RWPE2 (cell line): ENCODE results near the gene LMNA.

Source experiments
- ATAC-seq: fragments of 200-7000 bp; cut with Tn5 transposase; 3 replicates; pipeline ENCODE4 v1.9.1; 2021; ENCODE audit warnings: low read depth
- DNase-seq: peaks from one replicate; pipeline ENCODE4 v3.0.0-alpha.2; 2020; ENCODE audit warnings: low spot score
- H3K27ac ChIP-seq: fragments of 450-650 bp; 2 replicates; pipeline ENCODE4 v1.5.1; 2017; ENCODE audit warnings: mild to moderate bottlenecking; ENCODE audit not compliant: poor library complexity, severe bottlenecking
- H3K27me3 ChIP-seq: fragments of 250-450 bp; sonication (Bioruptor Pico); 2 replicates; pipeline ENCODE4 v1.5.1; 2021; ENCODE audit warnings: mild to moderate bottlenecking, moderate library complexity; ENCODE audit not compliant: insufficient read depth, poor library complexity, severe bottlenecking
- H3K36me3 ChIP-seq: fragments of 250-450 bp; sonication (Bioruptor Pico); 2 replicates; pipeline ENCODE4 v1.5.1; 2020; ENCODE audit warnings: low read depth, mild to moderate bottlenecking, moderate library complexity
- H3K4me1 ChIP-seq: fragments of 250-450 bp; sonication (Bioruptor Pico); 2 replicates; pipeline ENCODE4 v1.5.1; 2021; ENCODE audit warnings: mild to moderate bottlenecking, moderate library complexity; ENCODE audit not compliant: insufficient read depth, poor library complexity, severe bottlenecking
- H3K4me3 ChIP-seq: fragments of 250-450 bp; sonication (Bioruptor Pico); 2 replicates; pipeline ENCODE4 v1.5.1; 2021; ENCODE audit warnings: mild to moderate bottlenecking, moderate library complexity; ENCODE audit not compliant: severe bottlenecking
- H3K9me3 ChIP-seq: fragments of 250-450 bp; sonication (Bioruptor Pico); 2 replicates; pipeline ENCODE4 v1.5.1; 2021; ENCODE audit warnings: mild to moderate bottlenecking, moderate library complexity; ENCODE audit not compliant: severe bottlenecking
- TF ChIP-seq, protein P1 (sequence below): fragments of 450-650 bp; IDR thresholded peaks from one replicate; pipeline ENCODE4 v1.5.1; 2017; ENCODE audit warnings: mild to moderate bottlenecking, moderate library complexity; ENCODE audit not compliant: poor library complexity, severe bottlenecking

LMNA gene

DNA sequence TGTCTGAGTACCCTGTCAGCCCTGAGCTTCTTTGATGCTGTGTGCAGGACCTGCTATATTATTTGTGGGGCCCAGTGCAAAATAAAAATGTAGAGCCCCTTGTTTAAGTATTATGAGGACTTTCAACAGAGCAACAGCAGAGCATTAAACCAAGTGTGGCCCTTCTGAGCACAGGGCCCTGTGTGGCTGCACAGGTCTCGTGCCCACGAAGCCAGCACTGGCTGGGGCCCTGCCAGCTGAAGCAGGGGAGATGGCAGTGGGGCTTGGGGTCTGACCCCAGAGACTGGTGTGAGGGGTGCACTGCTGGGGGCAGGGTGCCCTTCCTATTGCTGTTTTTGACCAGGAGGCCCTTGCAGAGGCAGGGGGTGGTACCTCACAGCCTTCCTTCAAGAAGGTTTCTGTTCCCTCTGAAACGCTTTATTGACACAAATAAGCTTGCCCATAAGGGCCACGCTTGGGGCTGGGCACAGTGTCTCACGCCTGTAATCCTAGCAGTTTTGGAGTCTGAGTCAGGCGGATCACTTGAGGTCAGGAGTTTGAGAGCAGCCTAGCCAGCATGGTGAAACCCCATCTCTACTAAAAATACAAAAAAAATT, 36.7 kb downstream of the LMNA start:
- no peaks in the 10 kb centered on the region for H3K9me3 ChIP-seq
- DNase-seq (no peak), ATAC-seq (0 out of 3 replicates have a peak, but pooled peaks have one; percentile 3)
- no peaks in the 10 kb centered on the region for H3K36me3 ChIP-seq
- TF ChIP-seq, protein P1, sequence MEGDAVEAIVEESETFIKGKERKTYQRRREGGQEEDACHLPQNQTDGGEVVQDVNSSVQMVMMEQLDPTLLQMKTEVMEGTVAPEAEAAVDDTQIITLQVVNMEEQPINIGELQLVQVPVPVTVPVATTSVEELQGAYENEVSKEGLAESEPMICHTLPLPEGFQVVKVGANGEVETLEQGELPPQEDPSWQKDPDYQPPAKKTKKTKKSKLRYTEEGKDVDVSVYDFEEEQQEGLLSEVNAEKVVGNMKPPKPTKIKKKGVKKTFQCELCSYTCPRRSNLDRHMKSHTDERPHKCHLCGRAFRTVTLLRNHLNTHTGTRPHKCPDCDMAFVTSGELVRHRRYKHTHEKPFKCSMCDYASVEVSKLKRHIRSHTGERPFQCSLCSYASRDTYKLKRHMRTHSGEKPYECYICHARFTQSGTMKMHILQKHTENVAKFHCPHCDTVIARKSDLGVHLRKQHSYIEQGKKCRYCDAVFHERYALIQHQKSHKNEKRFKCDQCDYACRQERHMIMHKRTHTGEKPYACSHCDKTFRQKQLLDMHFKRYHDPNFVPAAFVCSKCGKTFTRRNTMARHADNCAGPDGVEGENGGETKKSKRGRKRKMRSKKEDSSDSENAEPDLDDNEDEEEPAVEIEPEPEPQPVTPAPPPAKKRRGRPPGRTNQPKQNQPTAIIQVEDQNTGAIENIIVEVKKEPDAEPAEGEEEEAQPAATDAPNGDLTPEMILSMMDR: no peak
- no peaks in the 10 kb centered on the region for H3K27me3 ChIP-seq
- no peak overlapping the region for H3K4me3 ChIP-seq
- H3K27ac ChIP-seq: no peak overlapping the region
- peaks cover 11% of the 10 kb centered on the region for H3K4me1 ChIP-seq

DNA sequence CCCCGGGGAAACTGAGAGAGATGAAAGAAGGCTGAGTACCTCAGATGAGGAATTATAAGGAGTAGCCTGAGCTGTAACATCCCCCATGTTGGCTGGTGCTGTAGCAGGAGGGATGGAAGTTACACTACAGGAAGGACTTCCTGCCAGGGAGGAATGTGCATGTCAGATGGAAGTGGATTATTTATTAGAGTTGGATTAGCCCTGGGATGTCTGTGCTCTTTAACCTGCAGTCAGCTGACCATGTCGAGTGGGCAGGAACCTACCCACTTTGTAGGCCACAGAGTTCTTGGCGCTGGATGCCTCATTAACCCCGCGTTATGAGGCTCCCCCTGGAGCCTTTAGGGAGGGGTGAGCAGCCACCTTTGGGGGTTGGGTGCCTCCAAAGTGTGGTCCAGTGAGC, 38.1 kb downstream of the LMNA start:
- no peak overlapping the region for H3K4me3 ChIP-seq
- H3K36me3 ChIP-seq: no peaks in the 10 kb centered on the region
- TF ChIP-seq, protein P1: no peak
- no peak for DNase-seq
- peaks cover 10% of the 10 kb centered on the region for H3K4me1 ChIP-seq
- no peaks in the 10 kb centered on the region for H3K9me3 ChIP-seq
- peak overlapping the region; percentile 13 for H3K27ac ChIP-seq
- H3K27me3 ChIP-seq: no peaks in the 10 kb centered on the region
- ATAC-seq: no peak

DNA sequence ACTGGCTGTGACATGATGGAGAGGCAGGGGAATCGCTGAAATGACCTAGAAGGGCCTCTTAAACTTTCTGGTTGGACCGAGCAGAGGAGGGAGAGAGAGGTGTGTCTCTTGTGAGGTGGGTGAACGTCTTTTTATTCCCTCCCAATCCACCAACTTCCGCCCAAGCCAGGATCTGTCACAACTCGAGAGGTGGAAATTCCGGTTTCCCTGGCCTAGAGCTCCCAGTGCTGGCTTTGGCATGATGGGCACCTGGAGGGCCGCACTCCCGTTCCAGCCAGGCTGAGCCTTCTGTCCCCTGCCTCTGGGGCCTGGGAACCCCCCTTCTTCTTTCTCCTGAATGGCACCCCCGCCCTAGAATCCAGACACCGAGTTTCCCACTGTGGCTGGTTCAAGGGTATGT, 38.9 kb downstream of the LMNA start, which contains the start of gene SEMA4A:
TSS of gene SEMA4A (plus strand) at position 224 of the 400 bp plus-strand sequence. CDS start 994 bp downstream, outside the sequence.
- ATAC-seq: peak; percentile 56
- peak within 1 kb of the TSS; percentile 13 for H3K27ac ChIP-seq
- peak within 1 kb of the TSS; percentile 12 for H3K4me3 ChIP-seq

DNA sequence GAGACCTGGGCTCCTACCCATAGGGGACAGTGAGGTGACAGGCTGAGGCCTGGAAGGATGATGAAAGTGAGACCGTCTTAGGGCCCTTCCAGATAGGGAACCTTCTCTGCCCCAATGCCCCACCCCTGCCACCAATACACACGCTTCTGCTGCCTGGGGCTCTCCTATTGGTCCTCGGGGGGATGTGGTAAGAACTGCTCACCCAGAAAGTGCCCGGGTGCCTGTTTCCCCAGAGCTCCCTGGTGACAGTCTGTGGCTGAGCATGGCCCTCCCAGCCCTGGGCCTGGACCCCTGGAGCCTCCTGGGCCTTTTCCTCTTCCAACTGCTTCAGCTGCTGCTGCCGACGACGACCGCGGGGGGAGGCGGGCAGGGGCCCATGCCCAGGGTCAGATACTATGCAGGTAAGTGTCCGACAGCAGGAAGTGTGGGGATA, 39.8 kb downstream of the LMNA start:
- no peak for DNase-seq
- Histone ChIP-seq H3K4me3 (no peak overlapping the region), H3K36me3 (no peaks in the 10 kb centered on the region), H3K4me1 (peaks cover 10% of the 10 kb centered on the region), H3K27me3 (no peaks in the 10 kb centered on the region), H3K9me3 (no peaks in the 10 kb centered on the region), H3K27ac (no peak overlapping the region)
- ATAC-seq: no peak
- TF ChIP-seq, protein P1: no peak

More for the DNA sequence above, 38.9 kb downstream of the LMNA start, which contains the start of gene SEMA4A:
- H3K36me3 ChIP-seq: no peaks in the 10 kb centered on the region
- TF ChIP-seq, protein P1: no peak
- H3K9me3 ChIP-seq: no peaks in the 10 kb centered on the region
- DNase-seq: no peak
- no peaks in the 10 kb centered on the region for H3K27me3 ChIP-seq
- peaks cover 10% of the 10 kb centered on the region for H3K4me1 ChIP-seq
